Rectal smooth muscle tissue (tissue), 1 donor: ENCODE results near the gene RPS6KB2.

Experiments used
- H3K27ac ChIP-seq: one replicate; pipeline ENCODE4 v1.7.0; 2013; ENCODE audit warnings: low read depth, low read length, inconsistent platforms
- H3K27me3 ChIP-seq: one replicate; pipeline ENCODE4 v1.7.0; 2013; ENCODE audit warnings: low read length; ENCODE audit not compliant: control insufficient read depth, insufficient read depth
- H3K36me3 ChIP-seq: one replicate; pipeline ENCODE4 v1.7.0; 2013; ENCODE audit warnings: low read length; ENCODE audit not compliant: control insufficient read depth, insufficient read depth
- H3K4me1 ChIP-seq: one replicate; pipeline ENCODE4 v1.7.0; 2013; ENCODE audit warnings: low read length; ENCODE audit not compliant: control insufficient read depth, insufficient read depth
- H3K4me3 ChIP-seq: one replicate; pipeline ENCODE4 v1.7.0; 2013; ENCODE audit warnings: low read length
- H3K9ac ChIP-seq: one replicate; pipeline ENCODE4 v1.7.0; 2013; ENCODE audit warnings: low read length

RPS6KB2 gene

DNA sequence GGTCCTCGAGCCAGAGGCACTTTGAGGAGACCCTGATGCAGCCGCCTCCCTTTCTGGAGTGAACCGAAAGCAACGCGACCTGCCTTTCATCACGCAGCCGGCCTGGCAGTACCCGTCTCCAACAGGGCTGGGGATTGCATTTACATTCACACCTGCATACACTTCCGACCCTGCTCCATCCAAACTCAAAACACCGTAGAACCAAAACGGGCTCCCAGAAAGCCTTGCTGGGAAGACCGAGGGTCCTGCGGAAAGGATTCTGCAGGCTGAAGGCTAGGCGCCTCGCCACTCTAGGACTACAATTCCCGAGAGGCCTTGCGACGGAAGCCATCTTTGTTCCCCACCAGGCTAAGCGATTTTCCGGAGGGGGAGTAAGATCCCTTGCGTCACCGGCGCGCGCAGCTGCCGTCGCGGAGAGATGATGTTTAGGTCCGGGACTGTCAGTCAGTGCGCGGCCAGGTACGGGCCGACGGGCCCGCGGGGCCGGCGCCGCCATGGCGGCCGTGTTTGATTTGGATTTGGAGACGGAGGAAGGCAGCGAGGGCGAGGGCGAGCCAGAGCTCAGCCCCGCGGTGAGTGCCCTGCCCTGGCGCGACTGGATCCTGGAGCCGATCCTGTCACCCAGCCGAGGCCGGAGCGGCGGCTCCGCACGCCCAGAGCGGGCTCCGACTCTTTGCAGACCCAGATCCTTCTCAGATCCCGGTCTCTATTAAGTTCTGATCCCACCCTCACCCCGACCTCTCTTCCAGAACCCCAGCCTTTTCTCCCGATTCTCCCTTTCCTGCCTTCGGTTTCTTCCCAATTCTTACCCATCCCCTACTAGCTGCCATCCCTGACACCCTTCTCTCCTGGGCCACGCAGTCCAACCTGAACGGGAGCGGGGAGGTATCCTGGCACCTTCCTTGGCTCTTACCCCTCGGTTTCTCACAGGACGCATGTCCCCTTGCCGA, at the start of gene RPS6KB2:
RPS6KB2 (plus strand) TSS at position 443 of the 950 bp plus-strand sequence; CDS start at position 495, 52 bp downstream.
- peaks cover 9% of the 10 kb centered on the region for H3K4me1 ChIP-seq
- peak within 1 kb of the TSS; percentile 76 for H3K4me3 ChIP-seq
- peak within 1 kb of the TSS; percentile 81 for H3K9ac ChIP-seq
- H3K27me3 ChIP-seq, result no peaks in the 10 kb centered on the region
- peak within 1 kb of the TSS; percentile 88 for H3K27ac ChIP-seq
- H3K36me3 ChIP-seq, result peaks cover 6% of the 10 kb centered on the region

DNA sequence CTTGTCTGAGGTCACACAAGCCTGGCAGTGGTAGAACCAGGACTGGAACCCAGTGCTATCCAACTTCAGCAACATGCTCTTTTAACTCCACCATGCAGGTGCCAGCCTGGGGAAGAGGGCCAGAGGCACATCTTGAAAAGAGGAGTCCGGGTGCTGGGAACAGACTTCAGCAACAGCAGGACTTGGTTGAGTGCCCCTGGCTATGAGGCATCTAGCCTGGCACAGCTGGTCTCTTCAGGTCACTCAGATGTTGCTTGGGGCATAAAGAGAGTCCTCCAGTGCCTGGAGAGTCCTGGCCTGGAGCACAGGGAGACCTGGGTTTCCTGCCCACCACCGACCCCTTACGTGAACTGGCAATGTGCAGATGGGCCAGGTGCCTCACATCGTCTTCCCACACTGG, 49.8 kb upstream of the RPS6KB2 start:
- H3K27me3 ChIP-seq, result no peaks in the 10 kb centered on the region
- H3K4me3 ChIP-seq, result no peak overlapping the region
- H3K27ac ChIP-seq, result no peak overlapping the region
- H3K36me3 ChIP-seq, result no peaks in the 10 kb centered on the region
- peaks cover 9% of the 10 kb centered on the region for H3K4me1 ChIP-seq
- no peak overlapping the region for H3K9ac ChIP-seq

DNA sequence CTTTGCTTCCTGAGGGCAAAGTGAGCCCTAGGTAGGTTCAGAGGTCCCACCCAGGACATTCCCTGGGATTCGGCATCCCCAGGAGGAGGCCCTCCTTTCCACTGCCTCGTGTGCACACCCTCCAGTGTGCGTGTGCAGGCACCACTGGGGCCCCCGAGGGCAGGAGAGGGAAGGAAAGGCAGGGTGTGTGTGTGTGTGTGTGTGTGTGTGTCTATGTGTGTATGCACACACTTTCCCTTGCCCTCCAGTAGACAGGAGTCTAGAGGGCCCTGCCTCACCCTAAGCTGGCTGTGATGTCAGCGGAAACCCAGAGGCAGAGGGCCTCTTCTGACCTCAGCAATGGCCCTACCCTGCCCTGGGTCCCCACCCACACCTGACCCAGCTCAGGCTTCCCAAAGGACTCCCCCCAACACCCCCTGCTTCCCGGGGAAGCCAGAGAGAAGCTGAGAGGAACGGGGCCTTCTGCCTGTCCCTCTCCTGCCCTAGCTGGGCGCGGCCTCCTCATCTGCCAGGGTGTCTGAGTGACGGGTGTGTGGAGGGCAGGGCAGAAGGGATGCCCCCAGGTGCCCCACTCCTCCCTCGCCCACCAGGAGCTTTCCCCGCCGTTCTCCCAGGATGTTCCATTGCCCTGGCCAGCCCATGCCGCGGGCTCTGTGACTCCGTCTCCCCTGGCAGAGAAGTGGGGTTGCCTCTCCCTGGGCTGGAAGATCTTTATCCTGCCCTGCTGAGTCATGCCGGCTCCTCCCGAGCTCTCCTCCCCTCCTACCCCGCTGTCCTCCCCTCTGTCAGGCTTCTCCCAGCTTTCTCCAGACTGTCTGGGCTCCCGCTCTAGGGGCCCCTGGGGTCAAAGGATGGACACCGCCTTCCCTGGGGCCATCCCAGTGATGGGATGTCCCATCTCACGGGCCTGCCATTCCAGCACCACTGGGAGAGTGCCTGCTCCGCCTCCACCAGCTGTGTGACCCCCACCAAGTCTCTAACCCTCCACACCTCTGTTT, 48.9 kb upstream of the RPS6KB2 start:
- H3K27ac ChIP-seq, result no peak overlapping the region

GRCh38 chr11:67381244-67381972, 46.9 kb upstream of the RPS6KB2 start:
- H3K4me3 ChIP-seq, result no peak overlapping the region
- H3K36me3 ChIP-seq, result no peaks in the 10 kb centered on the region
- H3K27ac ChIP-seq, result no peak overlapping the region
- no peak overlapping the region for H3K9ac ChIP-seq
- no peaks in the 10 kb centered on the region for H3K4me1 ChIP-seq
- no peaks in the 10 kb centered on the region for H3K27me3 ChIP-seq

More for the DNA sequence above, 48.9 kb upstream of the RPS6KB2 start:
- Histone ChIP-seq H3K36me3 (no peaks in the 10 kb centered on the region), H3K27me3 (no peaks in the 10 kb centered on the region), H3K4me3 (no peak overlapping the region), H3K4me1 (peaks cover 4% of the 10 kb centered on the region), H3K9ac (no peak overlapping the region)

GRCh38 chr11:67382276-67383136, 45.8 kb upstream of the RPS6KB2 start:
- Histone ChIP-seq H3K4me1 (no peaks in the 10 kb centered on the region), H3K27ac (no peak overlapping the region), H3K4me3 (no peak overlapping the region), H3K9ac (no peak overlapping the region), H3K27me3 (no peaks in the 10 kb centered on the region), H3K36me3 (no peaks in the 10 kb centered on the region)

GRCh38 chr11:67384851-67385366, 43.4 kb upstream of the RPS6KB2 start:
- Histone ChIP-seq H3K27ac (no peak overlapping the region), H3K4me3 (no peak overlapping the region), H3K9ac (no peak overlapping the region), H3K4me1 (no peaks in the 10 kb centered on the region), H3K27me3 (no peaks in the 10 kb centered on the region), H3K36me3 (no peaks in the 10 kb centered on the region)

DNA sequence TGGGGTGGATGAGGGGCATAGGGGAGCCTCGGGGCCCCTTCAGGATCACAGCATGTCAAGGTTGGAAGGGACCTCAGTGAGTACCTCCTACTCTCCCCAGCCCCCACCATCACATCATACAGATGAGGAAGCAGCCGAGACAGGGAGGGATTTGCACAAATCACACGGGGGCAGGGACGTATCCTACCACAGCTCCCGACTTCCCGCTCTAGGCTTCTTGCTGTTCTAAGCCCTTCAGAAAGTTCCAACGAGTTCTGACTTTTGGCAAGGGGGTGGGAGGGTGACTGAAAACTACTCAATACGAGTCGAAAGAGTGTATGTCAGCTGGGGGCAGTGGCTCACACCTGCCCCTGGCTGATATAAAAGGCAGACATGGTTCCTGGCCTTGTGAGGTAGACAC, 41.2 kb upstream of the RPS6KB2 start:
- Histone ChIP-seq H3K4me1 (peaks cover 4% of the 10 kb centered on the region), H3K4me3 (no peak overlapping the region), H3K27me3 (no peaks in the 10 kb centered on the region), H3K9ac (no peak overlapping the region), H3K27ac (no peak overlapping the region), H3K36me3 (no peaks in the 10 kb centered on the region)

- Histone ChIP-seq H3K9ac (no peak overlapping the region), H3K4me1 (peaks cover 7% of the 10 kb centered on the region)
Measured at GRCh38 chr11:67387518-67387917, 40.8 kb upstream of the RPS6KB2 start.

DNA sequence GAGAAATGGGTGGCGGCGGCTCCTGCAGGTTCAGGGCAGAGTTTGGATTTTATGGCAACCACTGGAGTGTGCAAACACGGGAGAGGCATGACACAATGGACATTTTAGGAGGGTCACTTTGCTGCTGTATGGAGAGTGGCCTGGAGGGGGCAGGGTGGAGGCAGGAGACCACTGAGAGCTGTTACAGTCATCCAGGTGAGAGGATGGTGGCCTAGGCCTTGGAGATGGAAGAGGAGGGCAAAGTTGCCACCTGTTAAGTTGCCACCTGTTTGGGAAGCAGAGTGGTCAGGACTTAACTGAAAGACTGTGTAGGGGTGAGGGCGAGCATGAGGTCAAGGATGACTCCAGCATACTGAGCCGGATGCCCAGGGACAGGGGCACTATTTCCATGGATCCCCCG, 38.8 kb upstream of the RPS6KB2 start:
- no peak overlapping the region for H3K4me3 ChIP-seq
- H3K4me1 ChIP-seq, result peaks cover 9% of the 10 kb centered on the region
- H3K36me3 ChIP-seq, result no peaks in the 10 kb centered on the region
- no peaks in the 10 kb centered on the region for H3K27me3 ChIP-seq
- peak overlapping the region; percentile 27 for H3K9ac ChIP-seq
- no peak overlapping the region for H3K27ac ChIP-seq

More at GRCh38 chr11:67387518-67387917, 40.8 kb upstream of the RPS6KB2 start:
- Histone ChIP-seq H3K27me3 (no peaks in the 10 kb centered on the region), H3K27ac (no peak overlapping the region), H3K36me3 (no peaks in the 10 kb centered on the region), H3K4me3 (no peak overlapping the region)

GRCh38 chr11:67390947-67391303, 37.4 kb upstream of the RPS6KB2 start:
- Histone ChIP-seq H3K27me3 (no peaks in the 10 kb centered on the region), H3K4me3 (peak overlapping the region; percentile 89), H3K9ac (peak overlapping the region; percentile 42), H3K4me1 (peaks cover 9% of the 10 kb centered on the region), H3K27ac (peak overlapping the region; percentile 87), H3K36me3 (no peaks in the 10 kb centered on the region)
